Heart right ventricle (tissue), 16 donors: ENCODE data around the gene SVEP1. TPM values are rescaled to one million over a fixed set of nuclear protein-coding genes. Genes with fewer than 3 reads are reported as not detected.

ENCODE experiments used
- ATAC-seq, 8 donors: fragments of 200-7000 bp; cut with Tn5 transposase; one replicate each; pipeline ENCODE4 v1.9.1; 2020; ENCODE audit warnings: mild to moderate bottlenecking in 8 of 8, moderate library complexity in 8 of 8, moderate number of reproducible peaks in 1 of 8
- DNase-seq, 2 donors: peaks; one replicate each; pipeline ENCODE4 v3.0.0-alpha.2; 2020
- H3K27ac ChIP-seq, 10 donors: fragments of 200-600 bp; sonication (generic) in 2 of 10; one replicate each; pipeline versions ENCODE4 v1.5.0 to v1.8.0; 2020 to 2022; ENCODE audit warnings: mild to moderate bottlenecking in 3 of 10
- H3K27me3 ChIP-seq, 7 donors: fragments of 200-600 bp; one replicate each; pipeline ENCODE4 v1.8.0; 2021 to 2022; ENCODE audit warnings: mild to moderate bottlenecking in 2 of 7
- H3K36me3 ChIP-seq, 9 donors: fragments of 200-600 bp; sonication (generic) in 1 of 9; one replicate each; pipeline versions ENCODE4 v1.5.0 to v1.8.0; 2020 to 2022; ENCODE audit warnings: mild to moderate bottlenecking in 2 of 9
- H3K4me1 ChIP-seq, 9 donors: fragments of 200-600 bp; sonication (generic) in 1 of 9; one replicate each; pipeline versions ENCODE4 v1.5.0 to v1.8.0; 2020 to 2022; ENCODE audit warnings: mild to moderate bottlenecking in 4 of 9
- H3K4me3 ChIP-seq, 10 donors: fragments of 200-600 bp; sonication (generic) in 2 of 10; one replicate each; pipeline versions ENCODE4 v1.5.0 to v1.8.0; 2020 to 2022; ENCODE audit warnings: mild to moderate bottlenecking in 7 of 10, moderate library complexity in 2 of 10
- H3K9me3 ChIP-seq, 11 donors: fragments of 200-600 bp in 10 of 11; sonication (generic) in 2 of 11; one replicate each; pipeline versions ENCODE4 v1.5.0 to v1.8.0; 2013 to 2022; ENCODE audit warnings: mild to moderate bottlenecking in 2 of 11, control low read depth in 1 of 11, moderate library complexity in 1 of 11
- CTCF ChIP-seq, 9 donors: fragments of 200-600 bp; sonication (generic) in 2 of 9; IDR thresholded peaks; one replicate each; pipeline versions ENCODE4 v1.5.0 to v1.8.0; 2021 to 2022; ENCODE audit warnings: antibody characterized with exemption in 9 of 9, mild to moderate bottlenecking in 5 of 9, moderate library complexity in 1 of 9
- WGBS, 2 donors: extraction: QIAGEN DNeasy Blood & Tissue Kit; methylation state at CpG; one replicate each; pipeline ENCODE4 v1.1.7; 2013; ENCODE audit warnings: inconsistent platforms in 1 of 2; 5-methylcytosine and 5-hydroxymethylcytosine counted together
- intact Hi-C, 10 donors: fragments of 100-400 bp; cut with DNase I; formaldehyde crosslinking; loops; one replicate each; pipeline versions ENCODE4 v1.11.1 to v1.14.2; 2022
- polyA plus RNA-seq, 2 donors: library from polyadenylated mRNA; stranded (reverse); fragments of 200-250 nt; gene quantifications; one replicate each; pipeline ENCODE4 v1.2.3, GENCODE V29; 2013
- total RNA-seq, 10 donors: library from RNA; stranded (reverse); fragmentation: NEBNext Ultra II Directional in 3 of 10; extraction: Animal tissue kit (Norgen Biotek cat#: 25700) in 3 of 10; gene quantifications; one replicate each; pipeline versions ENCODE4 v1.2.1 to v1.2.4, GENCODE V29; 2021 to 2023
- donor health status: Arrhythmogenic right ventricular cardiomyopathy.
- donor health status: ischemic (EF 13 %, LVEDD 7.1; RV severe dilation, severe dysfunction).
- donor health status: healthy with polysubstance abuse.
- donor health status: DM: no; HTN: yes; CAD: no.
- donor health status: DM: no; HTN: no; CAD: no.
- donor health status: ischemic (EF 25% LVEDD 6.9; RV normal size, moderate dysfunction).
- donor health status: ischemic (EF 25% LVEDD 5.7; RV mildly dilated, moderate dysfunction).
- donor health status: healthy.
- donor health status: DM: yes; HTN: yes; CAD: no.
- donor health status: Ischemic cardiomyopathy.
- donor health status: ischemic (EF 35%, LVEDD 5.7; RV mildly dilated, moderate dysfunction).
- donor health status: nonischemic (EF 11% LVEDD 7.7; RV severe dilation, severe dysfunction).
- donor health status: DM: yes; HTN: yes; CAD: no.
- donor health status: PGD.
- donor health status: ischemic (EF 29% LVEDD 5.4; RV normal size, mild dysfunction).
- donor health status: nonischemic (EF 23%, LVEDD 6.1; RV moderate dilation, normal function).

SVEP1 gene
- total and polyA plus RNA-seq, 12 donors: 0.66 to 16.4 (median 6.3) TPM

DNA sequence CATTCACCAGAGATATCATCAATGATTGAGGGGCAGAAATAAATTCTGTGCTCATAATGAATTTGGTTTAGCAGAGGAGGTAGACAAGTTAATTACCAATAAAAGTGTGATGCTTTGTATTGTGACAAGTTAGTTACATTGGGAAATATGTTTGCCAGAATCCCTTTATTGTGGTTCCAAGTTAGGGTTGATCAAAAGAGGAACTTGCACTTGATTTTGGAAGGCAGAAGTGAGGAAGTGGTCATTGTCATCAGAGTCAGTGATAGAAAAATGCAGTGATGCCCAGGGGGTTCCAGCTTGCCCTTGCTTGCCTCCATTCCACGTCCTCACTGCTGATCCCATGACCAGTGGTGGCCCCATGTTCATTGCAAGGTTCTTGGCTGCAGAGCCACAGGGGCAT lies 69.7 kb downstream of the SVEP1 start:
- WGBS, 2 donors: 69 to 83% methylated on average over 1 of the region's 1 CpG
- Histone ChIP-seq H3K9me3 (no peaks in the 10 kb centered on the region), H3K27me3 (peaks cover 0 to 3% (median 0%) of the 10 kb centered on the region in 7 donors), H3K27ac (no peak overlapping the region), H3K4me3 (no peak overlapping the region), H3K36me3 (peaks cover 0 to 24% (median 0%) of the 10 kb centered on the region in 9 donors), H3K4me1 (no peaks in the 10 kb centered on the region)
- intact Hi-C loops: no loop called here
- DNase-seq (no peak), ATAC-seq (no peak)
- no peak for TF ChIP-seq CTCF (IDR thresholded peaks at IDR 0.05)

GRCh38 chr9:110502842-110503241 lies 76.7 kb downstream of the SVEP1 start:
- Histone ChIP-seq H3K9me3 (no peaks in the 10 kb centered on the region), H3K4me3 (no peak overlapping the region), H3K27ac (no peak overlapping the region), H3K27me3 (no peaks in the 10 kb centered on the region), H3K36me3 (peaks cover 0 to 13% (median 0%) of the 10 kb centered on the region in 9 donors), H3K4me1 (peaks cover 0 to 4% (median 0%) of the 10 kb centered on the region in 9 donors)
- no peak for TF ChIP-seq CTCF (IDR thresholded peaks at IDR 0.05)
- intact Hi-C loops: no loop called here
- ATAC-seq (no peak), DNase-seq (no peak)
- WGBS, 2 donors: 81 to 84% methylated on average over 3 of the region's 3 CpGs

DNA sequence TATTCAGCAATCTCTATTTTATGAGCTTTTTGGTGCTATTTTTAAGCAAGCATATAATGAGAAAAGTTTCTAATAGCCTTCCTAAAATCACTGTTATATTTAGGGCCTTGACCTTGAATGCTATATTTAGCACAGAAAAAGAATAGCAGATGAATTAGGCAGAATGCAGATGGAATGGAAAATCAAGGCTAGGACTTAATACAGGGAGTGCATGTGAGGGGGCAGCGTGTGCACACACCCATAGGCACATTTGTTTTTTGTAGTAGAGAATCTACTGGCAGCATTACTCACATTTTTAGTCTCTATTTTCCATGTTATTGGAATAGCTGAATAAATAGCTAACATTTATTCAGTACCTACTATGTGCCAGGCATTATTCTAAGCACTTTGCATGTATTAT lies 79.9 kb downstream of the SVEP1 start:
- Histone ChIP-seq H3K4me1 (peaks cover 0 to 4% (median 0%) of the 10 kb centered on the region in 9 donors), H3K27ac (no peak overlapping the region), H3K27me3 (no peaks in the 10 kb centered on the region), H3K4me3 (no peak overlapping the region), H3K9me3 (no peaks in the 10 kb centered on the region), H3K36me3 (peaks cover 0 to 34% (median 0%) of the 10 kb centered on the region in 9 donors)
- WGBS, 2 donors: 79 to 84% methylated on average over 1 of the region's 1 CpG
- no peak for TF ChIP-seq CTCF (IDR thresholded peaks at IDR 0.05)
- ATAC-seq: no peak
- intact Hi-C loops: no loop called here
- no peak for DNase-seq

GRCh38 chr9:110487196-110487595 lies 92.3 kb downstream of the SVEP1 start:
- DNase-seq (no peak), ATAC-seq (no peak)
- peaks cover 0 to 48% (median 0%) of the 10 kb centered on the region in 9 donors for H3K36me3 ChIP-seq
- no peak for TF ChIP-seq CTCF (IDR thresholded peaks at IDR 0.05)
- H3K27me3 ChIP-seq: no peaks in the 10 kb centered on the region
- H3K4me3 ChIP-seq: no peak overlapping the region
- H3K27ac ChIP-seq: no peak overlapping the region
- intact Hi-C loops: no loop called here
- no peaks in the 10 kb centered on the region for H3K4me1 ChIP-seq
- H3K9me3 ChIP-seq: no peaks in the 10 kb centered on the region
